Measurements from ENCODE around the gene MICOS13. TPM values are rescaled to one million over a fixed set of nuclear protein-coding genes. Genes with fewer than 3 reads are reported as not detected.
A peak's percentile ranks its signal among the peaks of the same experiment; 100 is the strongest.

MICOS13 gene
- total RNA-seq, 1 donor from 2014 or later: 7.5 TPM

DNA sequence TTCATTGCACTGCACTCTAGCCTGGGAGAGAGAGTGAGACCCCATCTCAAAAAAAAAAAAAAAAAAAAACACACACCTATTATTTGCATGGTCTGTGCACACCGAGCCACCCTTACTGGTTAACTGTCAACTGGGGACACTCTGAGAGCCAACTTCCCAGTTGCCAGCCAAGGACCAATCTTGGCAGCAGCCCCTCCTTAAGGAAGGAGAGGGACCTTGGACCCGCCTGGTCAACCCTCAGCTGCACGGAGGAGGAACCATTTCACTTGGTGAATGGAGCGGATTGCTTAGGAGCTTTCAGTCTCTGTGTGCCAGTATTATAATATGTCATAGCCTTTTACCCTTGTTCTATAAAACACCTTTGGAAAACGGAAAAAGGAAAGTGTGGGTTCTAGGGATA is 24.9 kb downstream of the MICOS13 start:
- no peaks in the 10 kb centered on the region for H3K4me1 ChIP-seq
- H3K4me1 Mint-ChIP-seq: no peaks in the 10 kb centered on the region
- H3K27ac ChIP-seq: no peak overlapping the region
- no peaks in the 10 kb centered on the region for H3K27me3 ChIP-seq
- DNase-seq (ENCODE audit: low spot score): no peak
- H3K9me3 Mint-ChIP-seq: no peaks in the 10 kb centered on the region
- no peak overlapping the region for H2AFZ ChIP-seq (replicated peaks)
- H3K9me3 ChIP-seq (ENCODE audit: low read depth): no peaks in the 10 kb centered on the region
- no peak overlapping the region for H3K4me3 Mint-ChIP-seq
- H3K27me3 Mint-ChIP-seq (ENCODE audit: insufficient read depth, low read depth): peaks cover 2% of the 10 kb centered on the region
- peaks cover 12% of the 10 kb centered on the region for H4K20me1 ChIP-seq (ENCODE audit: low read depth)
- peaks cover 46% of the 10 kb centered on the region for H3K36me3 Mint-ChIP-seq
- no peak overlapping the region for H3K4me3 ChIP-seq
- no peak overlapping the region for H3K9ac ChIP-seq
- no peak overlapping the region for H3K4me2 ChIP-seq
- H3K79me2 ChIP-seq (ENCODE audit: low read depth): no peaks in the 10 kb centered on the region
- TF ChIP-seq, protein P1, sequence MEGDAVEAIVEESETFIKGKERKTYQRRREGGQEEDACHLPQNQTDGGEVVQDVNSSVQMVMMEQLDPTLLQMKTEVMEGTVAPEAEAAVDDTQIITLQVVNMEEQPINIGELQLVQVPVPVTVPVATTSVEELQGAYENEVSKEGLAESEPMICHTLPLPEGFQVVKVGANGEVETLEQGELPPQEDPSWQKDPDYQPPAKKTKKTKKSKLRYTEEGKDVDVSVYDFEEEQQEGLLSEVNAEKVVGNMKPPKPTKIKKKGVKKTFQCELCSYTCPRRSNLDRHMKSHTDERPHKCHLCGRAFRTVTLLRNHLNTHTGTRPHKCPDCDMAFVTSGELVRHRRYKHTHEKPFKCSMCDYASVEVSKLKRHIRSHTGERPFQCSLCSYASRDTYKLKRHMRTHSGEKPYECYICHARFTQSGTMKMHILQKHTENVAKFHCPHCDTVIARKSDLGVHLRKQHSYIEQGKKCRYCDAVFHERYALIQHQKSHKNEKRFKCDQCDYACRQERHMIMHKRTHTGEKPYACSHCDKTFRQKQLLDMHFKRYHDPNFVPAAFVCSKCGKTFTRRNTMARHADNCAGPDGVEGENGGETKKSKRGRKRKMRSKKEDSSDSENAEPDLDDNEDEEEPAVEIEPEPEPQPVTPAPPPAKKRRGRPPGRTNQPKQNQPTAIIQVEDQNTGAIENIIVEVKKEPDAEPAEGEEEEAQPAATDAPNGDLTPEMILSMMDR (IDR thresholded peaks at IDR 0.05): no peak
- TF ChIP-seq EZH2phosphoT487 (IDR thresholded peaks at IDR 0.05): no peak
- TF ChIP-seq EZH2 (IDR thresholded peaks at IDR 0.05): no peak
- peaks cover 3% of the 10 kb centered on the region for H3F3A ChIP-seq (ENCODE audit: low read depth)
- H3K36me3 ChIP-seq: peaks cover 3% of the 10 kb centered on the region
- H3K27ac Mint-ChIP-seq: no peak overlapping the region

DNA sequence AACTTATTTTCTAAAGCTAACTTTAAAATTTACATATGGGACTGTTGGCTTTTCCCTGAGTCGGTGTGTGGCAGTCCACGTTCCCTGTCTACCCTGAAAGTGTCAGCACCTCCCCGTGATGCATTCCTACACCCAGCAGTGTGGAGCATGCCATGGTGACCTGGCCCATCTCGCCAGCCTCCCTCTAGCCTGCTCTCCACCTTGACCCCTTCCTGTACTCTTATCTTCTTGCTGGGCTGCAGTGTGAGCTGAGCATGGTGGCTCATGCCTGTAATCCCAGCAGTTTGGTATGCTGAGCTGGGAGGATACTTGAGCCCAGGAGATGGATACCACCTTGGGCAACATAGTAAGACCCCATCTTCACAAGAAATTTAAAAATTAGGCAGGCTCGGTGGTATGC is 25.4 kb downstream of the MICOS13 start:
- no peaks in the 10 kb centered on the region for H3K9me3 Mint-ChIP-seq
- no peak overlapping the region for H3K27ac Mint-ChIP-seq
- no peak overlapping the region for H3K27ac ChIP-seq

DNA sequence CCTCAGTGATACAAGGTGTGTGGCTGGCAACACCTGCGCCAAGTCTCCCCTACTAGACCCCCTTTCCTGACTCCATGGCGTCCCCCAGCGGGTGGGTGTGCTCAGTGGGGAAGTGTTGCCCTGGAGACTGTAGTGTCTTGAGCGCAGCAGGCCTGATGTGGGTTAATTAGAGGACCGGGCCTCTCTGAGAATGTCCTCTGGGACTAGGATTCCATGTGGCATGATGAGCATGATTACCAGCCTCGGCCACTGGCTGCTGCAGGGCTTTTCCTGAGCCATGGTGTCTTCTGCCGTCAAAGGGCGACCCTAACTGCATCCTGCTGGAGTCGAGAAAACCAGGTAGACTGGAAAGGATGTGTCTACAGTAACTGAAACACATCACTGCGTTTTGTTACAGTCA is 28.1 kb downstream of the MICOS13 start:
- H3K4me2 ChIP-seq: no peak overlapping the region
- H3K4me3 Mint-ChIP-seq: peak overlapping the region; percentile 46
- H3F3A ChIP-seq (ENCODE audit: low read depth): peaks cover 10% of the 10 kb centered on the region
- H3K4me1 Mint-ChIP-seq: no peaks in the 10 kb centered on the region
- peaks cover 15% of the 10 kb centered on the region for H4K20me1 ChIP-seq (ENCODE audit: low read depth)
- no peak overlapping the region for H2AFZ ChIP-seq (replicated peaks)
- DNase-seq (ENCODE audit: low spot score): no peak
- no peak overlapping the region for H3K27ac Mint-ChIP-seq
- H3K4me1 ChIP-seq: no peaks in the 10 kb centered on the region
- no peaks in the 10 kb centered on the region for H3K9me3 ChIP-seq (ENCODE audit: low read depth)
- H3K9ac ChIP-seq: no peak overlapping the region
- no peak overlapping the region for H3K4me3 ChIP-seq
- no peak overlapping the region for H3K27ac ChIP-seq
- peaks cover 51% of the 10 kb centered on the region for H3K36me3 Mint-ChIP-seq
- no peaks in the 10 kb centered on the region for H3K9me3 Mint-ChIP-seq
- H3K79me2 ChIP-seq (ENCODE audit: low read depth): peaks cover 7% of the 10 kb centered on the region
- no peaks in the 10 kb centered on the region for H3K27me3 Mint-ChIP-seq (ENCODE audit: insufficient read depth, low read depth)
- H3K36me3 ChIP-seq: peaks cover 12% of the 10 kb centered on the region
- TF ChIP-seq EZH2 (IDR thresholded peaks at IDR 0.05) (no peak), EZH2phosphoT487 (IDR thresholded peaks at IDR 0.05) (no peak)
- TF ChIP-seq, protein P1 (IDR thresholded peaks at IDR 0.05): no peak
- H3K27me3 ChIP-seq: no peaks in the 10 kb centered on the region

More for the DNA sequence above, 25.4 kb downstream of the MICOS13 start:
- peaks cover 12% of the 10 kb centered on the region for H4K20me1 ChIP-seq (ENCODE audit: low read depth)
- TF ChIP-seq EZH2 (IDR thresholded peaks at IDR 0.05) (no peak), EZH2phosphoT487 (IDR thresholded peaks at IDR 0.05) (no peak)
- TF ChIP-seq, protein P1 (IDR thresholded peaks at IDR 0.05): no peak
- peaks cover 3% of the 10 kb centered on the region for H3F3A ChIP-seq (ENCODE audit: low read depth)
- H3K9ac ChIP-seq: no peak overlapping the region
- H3K79me2 ChIP-seq (ENCODE audit: low read depth): no peaks in the 10 kb centered on the region
- H3K4me1 Mint-ChIP-seq: no peaks in the 10 kb centered on the region
- no peak overlapping the region for H3K4me2 ChIP-seq
- H3K27me3 Mint-ChIP-seq (ENCODE audit: insufficient read depth, low read depth): peaks cover 2% of the 10 kb centered on the region
- H3K4me3 Mint-ChIP-seq: no peak overlapping the region
- H3K4me1 ChIP-seq: no peaks in the 10 kb centered on the region
- no peak overlapping the region for H2AFZ ChIP-seq (replicated peaks)
- no peak overlapping the region for H3K4me3 ChIP-seq
- DNase-seq (ENCODE audit: low spot score): no peak
- peaks cover 48% of the 10 kb centered on the region for H3K36me3 Mint-ChIP-seq
- peaks cover 3% of the 10 kb centered on the region for H3K36me3 ChIP-seq
- H3K9me3 ChIP-seq (ENCODE audit: low read depth): no peaks in the 10 kb centered on the region
- no peaks in the 10 kb centered on the region for H3K27me3 ChIP-seq
